SK-N-SH (cell line): Measurements from ENCODE around the gene ROBO3.

Experiments used
- EP300 ChIP-seq, 2 experiments: IDR thresholded peaks; 2 replicates each; pipeline versions ENCODE4 v1.4.0 to v1.6.1; 2012; ENCODE audit warnings: borderline replicate concordance in 1 of 2, low read depth in 1 of 2, low read length in 1 of 2
- MXI1 ChIP-seq: IDR thresholded peaks from 2 replicates; pipeline ENCODE4 v1.6.1; 2012; ENCODE audit warnings: mild to moderate bottlenecking, low read depth, low read length, improper control_type of control experiment
- NFIC ChIP-seq: IDR thresholded peaks from 2 replicates; pipeline ENCODE4 v1.4.0; 2012; ENCODE audit warnings: borderline replicate concordance
- RAD21 ChIP-seq: IDR thresholded peaks from 2 replicates; pipeline ENCODE4 v1.6.1; 2012; ENCODE audit warnings: mild to moderate bottlenecking, low read length
- RCOR1 ChIP-seq: fragments of 150-350 bp; IDR thresholded peaks from 2 replicates; pipeline ENCODE4 v1.6.1; 2017; ENCODE audit warnings: antibody characterized with exemption, low read length
- SIN3A ChIP-seq: IDR thresholded peaks from 2 replicates; pipeline ENCODE4 v1.6.1; 2012; ENCODE audit warnings: low read depth, mild to moderate bottlenecking, low read length, moderate library complexity, borderline replicate concordance
- TF ChIP-seq, protein P1 (sequence below): fragments of 200-600 bp; sonication (generic); IDR thresholded peaks from 2 replicates; pipeline ENCODE4 v1.6.1; 2017; ENCODE audit warnings: antibody characterized with exemption, mild to moderate bottlenecking, moderate library complexity
- TF ChIP-seq, protein P2 (sequence below): IDR thresholded peaks from 2 replicates; pipeline ENCODE4 v1.4.0; 2012; ENCODE audit warnings: low read depth

DNA sequence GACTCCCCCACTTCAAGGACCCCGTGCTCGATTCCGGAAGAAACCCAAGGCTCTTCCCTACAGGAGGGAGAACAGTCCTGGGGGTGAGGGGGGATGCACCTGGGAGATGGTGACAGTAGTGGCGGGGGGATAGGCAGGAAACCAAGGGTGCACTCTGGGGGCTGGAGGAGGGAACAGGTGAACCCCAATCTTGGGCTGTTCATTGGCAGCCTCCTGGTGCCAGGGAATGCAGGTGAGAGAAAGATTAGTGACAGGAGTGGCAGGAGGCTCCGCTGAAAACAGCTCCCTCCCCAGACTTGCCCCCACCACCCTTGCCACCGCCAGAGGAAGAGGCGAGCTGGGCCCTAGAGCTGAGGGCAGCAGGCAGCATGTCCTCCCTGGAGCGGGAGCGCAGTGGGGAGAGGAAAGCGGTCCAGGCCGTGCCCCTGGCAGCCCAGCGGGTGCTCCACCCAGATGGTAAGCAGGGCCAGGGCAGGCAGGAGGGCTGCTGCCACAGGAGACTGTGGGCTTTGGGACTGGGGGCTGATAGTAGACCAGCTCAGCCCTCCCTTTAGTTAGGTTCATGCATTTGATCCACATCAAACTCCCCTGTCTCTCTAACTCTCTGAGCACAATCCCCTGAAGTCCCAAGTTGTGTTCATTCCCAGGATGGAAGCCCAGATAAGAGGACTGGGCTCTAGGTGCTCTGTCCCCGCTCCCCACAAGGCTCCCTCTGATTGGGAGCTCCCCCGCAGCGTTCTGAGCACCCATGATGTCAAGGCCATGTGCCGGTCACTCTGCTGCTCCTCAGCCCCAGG lies 14.5 kb downstream of the ROBO3 start:
- TF ChIP-seq, protein P1, sequence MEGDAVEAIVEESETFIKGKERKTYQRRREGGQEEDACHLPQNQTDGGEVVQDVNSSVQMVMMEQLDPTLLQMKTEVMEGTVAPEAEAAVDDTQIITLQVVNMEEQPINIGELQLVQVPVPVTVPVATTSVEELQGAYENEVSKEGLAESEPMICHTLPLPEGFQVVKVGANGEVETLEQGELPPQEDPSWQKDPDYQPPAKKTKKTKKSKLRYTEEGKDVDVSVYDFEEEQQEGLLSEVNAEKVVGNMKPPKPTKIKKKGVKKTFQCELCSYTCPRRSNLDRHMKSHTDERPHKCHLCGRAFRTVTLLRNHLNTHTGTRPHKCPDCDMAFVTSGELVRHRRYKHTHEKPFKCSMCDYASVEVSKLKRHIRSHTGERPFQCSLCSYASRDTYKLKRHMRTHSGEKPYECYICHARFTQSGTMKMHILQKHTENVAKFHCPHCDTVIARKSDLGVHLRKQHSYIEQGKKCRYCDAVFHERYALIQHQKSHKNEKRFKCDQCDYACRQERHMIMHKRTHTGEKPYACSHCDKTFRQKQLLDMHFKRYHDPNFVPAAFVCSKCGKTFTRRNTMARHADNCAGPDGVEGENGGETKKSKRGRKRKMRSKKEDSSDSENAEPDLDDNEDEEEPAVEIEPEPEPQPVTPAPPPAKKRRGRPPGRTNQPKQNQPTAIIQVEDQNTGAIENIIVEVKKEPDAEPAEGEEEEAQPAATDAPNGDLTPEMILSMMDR: no peak
- TF ChIP-seq EP300 (IDR thresholded peaks at IDR 0.05; ENCODE audit: borderline replicate concordance in 1 of 2, low read depth in 1 of 2, low read length in 1 of 2) (no peak), RAD21 (no peak), SIN3A (no peak), NFIC (no peak), MXI1 (no peak), RCOR1 (no peak)
- TF ChIP-seq, protein P2, sequence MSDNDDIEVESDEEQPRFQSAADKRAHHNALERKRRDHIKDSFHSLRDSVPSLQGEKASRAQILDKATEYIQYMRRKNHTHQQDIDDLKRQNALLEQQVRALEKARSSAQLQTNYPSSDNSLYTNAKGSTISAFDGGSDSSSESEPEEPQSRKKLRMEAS: no peak
